Activated B cell treated with CpG ODN at 0.5 μM for 24 hours (primary cell): ENCODE measurements around the gene MALRD1. TPM values are rescaled to one million over a fixed set of nuclear protein-coding genes. Genes with fewer than 3 reads are reported as not detected.

ENCODE experiments used
- ATAC-seq: fragments of 200-7000 bp; cut with Tn5 transposase; one replicate; pipeline ENCODE4 v1.10.0; 2021; ENCODE audit warnings: low read depth, mild to moderate bottlenecking, moderate library complexity
- CTCF ChIA-PET: fragments of 350-600 bp; sonication (Branson Sonifier 250); formaldehyde crosslinking; loops from one replicate; lab custom pipeline; 2021; ENCODE audit warnings: antibody characterized with exemption; lab: Charles Lee
- POLR2A ChIA-PET: fragments of 350-600 bp; sonication (Branson Sonifier 250); formaldehyde crosslinking; loops from one replicate; lab custom pipeline; 2021; ENCODE audit warnings: antibody characterized with exemption; lab: Charles Lee
- DNase-seq: peaks from one replicate; pipeline ENCODE4 v3.0.0; 2022
- H3K27ac Mint-ChIP-seq: one replicate; pipeline ENCODE4 v1.8.0; 2020; ENCODE audit warnings: mixed read lengths
- H3K27me3 Mint-ChIP-seq: one replicate; pipeline ENCODE4 v1.8.0; 2021; ENCODE audit warnings: mixed read lengths
- H3K36me3 Mint-ChIP-seq: one replicate; pipeline ENCODE4 v1.8.0; 2021; ENCODE audit warnings: low read depth, mixed read lengths
- H3K4me1 Mint-ChIP-seq: one replicate; pipeline ENCODE4 v1.8.0; 2021; ENCODE audit warnings: mixed read lengths
- H3K4me3 Mint-ChIP-seq: one replicate; pipeline ENCODE4 v1.8.0; 2020; ENCODE audit warnings: mild to moderate bottlenecking, mixed read lengths
- H3K9me3 Mint-ChIP-seq: one replicate; pipeline ENCODE4 v1.8.0; 2020; ENCODE audit warnings: mixed read lengths
- CTCF ChIP-seq: fragments of 200-600 bp; IDR thresholded peaks from one replicate; pipeline ENCODE4 v1.8.0; 2022; ENCODE audit warnings: antibody characterized with exemption, mild to moderate bottlenecking
- intact Hi-C: fragments of 100-400 bp; cut with micrococcal nuclease; formaldehyde crosslinking; loops from one replicate; pipeline ENCODE4 v1.15.1; 2024
- total RNA-seq: library from RNA; stranded (reverse); gene quantifications from 2 replicates; pipeline ENCODE4 v1.2.3, GENCODE V29; 2022

The MALRD1 gene
- total RNA-seq, 1 donor from 2014 or later = not detected

GRCh38 chr10:19497026-19497425, 448.4 kb downstream of the MALRD1 start:
- H3K36me3 Mint-ChIP-seq = no peaks in the 10 kb centered on the region
- DNase-seq = no peak
- ATAC-seq = no peak
- POLR2A ChIA-PET = no interaction called here
- CTCF ChIA-PET = no interaction called here
- H3K4me1 Mint-ChIP-seq = no peaks in the 10 kb centered on the region
- intact Hi-C loops = no loop called here
- no peaks in the 10 kb centered on the region for H3K27me3 Mint-ChIP-seq
- H3K27ac Mint-ChIP-seq = no peak overlapping the region
- H3K9me3 Mint-ChIP-seq = peaks cover 6% of the 10 kb centered on the region
- H3K4me3 Mint-ChIP-seq = no peak overlapping the region
- no peak for TF ChIP-seq CTCF

GRCh38 chr10:19498393-19499290, 450.0 kb downstream of the MALRD1 start:
- Mint-ChIP-seq H3K9me3 (peaks cover 6% of the 10 kb centered on the region), H3K4me1 (no peaks in the 10 kb centered on the region), H3K27ac (no peak overlapping the region), H3K27me3 (no peaks in the 10 kb centered on the region), H3K4me3 (no peak overlapping the region), H3K36me3 (no peaks in the 10 kb centered on the region)
- ATAC-seq = no peak
- TF ChIP-seq CTCF = no peak
- POLR2A ChIA-PET = no interaction called here
- DNase-seq = no peak
- CTCF ChIA-PET = no interaction called here
- intact Hi-C loops = no loop called here

- no peak for TF ChIP-seq CTCF
- Mint-ChIP-seq H3K27ac (no peak overlapping the region), H3K4me1 (no peaks in the 10 kb centered on the region), H3K27me3 (no peaks in the 10 kb centered on the region), H3K9me3 (peaks cover 4% of the 10 kb centered on the region), H3K4me3 (no peak overlapping the region), H3K36me3 (no peaks in the 10 kb centered on the region)
- DNase-seq (no peak), ATAC-seq (no peak)
- ChIA-PET POLR2A (no interaction called here), CTCF (no interaction called here)
- intact Hi-C loops = no loop called here
Observed at GRCh38 chr10:19499291-19499770, 450.7 kb downstream of the MALRD1 start.

- POLR2A ChIA-PET = no interaction called here
- no peak for TF ChIP-seq CTCF
- peaks cover 4% of the 10 kb centered on the region for H3K9me3 Mint-ChIP-seq
- intact Hi-C loops = no loop called here
- H3K27me3 Mint-ChIP-seq = no peaks in the 10 kb centered on the region
- CTCF ChIA-PET = no interaction called here
- no peak for ATAC-seq
- no peak overlapping the region for H3K27ac Mint-ChIP-seq
- no peak overlapping the region for H3K4me3 Mint-ChIP-seq
- H3K36me3 Mint-ChIP-seq = no peaks in the 10 kb centered on the region
- no peaks in the 10 kb centered on the region for H3K4me1 Mint-ChIP-seq
- no peak for DNase-seq
Observed at GRCh38 chr10:19500959-19501358, 452.4 kb downstream of the MALRD1 start.
